ENCODE data around the gene SCAPER.

The SCAPER gene

DNA sequence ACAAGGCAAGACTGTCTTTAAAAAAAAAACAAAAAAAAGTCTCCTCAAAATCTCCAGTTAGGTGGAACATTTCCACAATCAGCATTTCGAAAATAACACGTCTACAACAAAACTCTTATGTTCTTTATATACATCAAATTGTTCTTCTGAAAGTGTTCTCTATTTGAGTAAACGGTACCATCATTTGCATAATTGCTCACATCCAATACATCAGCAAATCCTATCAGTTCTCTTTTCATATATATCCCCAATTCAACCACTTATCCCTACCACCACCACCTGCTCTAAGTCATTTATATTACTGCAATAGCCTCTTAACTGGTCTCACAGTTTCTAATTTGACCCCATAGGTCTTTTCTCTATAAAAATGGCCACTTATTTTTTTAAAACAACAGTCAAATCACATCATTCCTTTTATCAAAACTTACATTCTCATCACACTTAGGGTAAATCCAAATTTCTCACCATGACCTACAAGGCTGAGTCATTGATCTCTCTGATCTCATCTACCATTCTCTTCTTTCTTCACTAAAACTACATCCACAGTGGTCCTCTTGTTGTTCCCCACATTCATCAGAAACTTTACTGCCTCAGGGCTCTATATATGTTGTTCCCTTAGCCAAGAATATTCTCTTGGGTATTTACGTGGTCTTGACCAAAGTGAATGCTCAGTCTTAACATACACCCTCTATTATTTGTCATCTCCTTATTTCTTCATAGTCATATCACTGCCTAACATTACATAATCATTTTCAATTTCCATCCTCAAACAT lies 237.0 kb downstream of the SCAPER start:
- no peak overlapping the region for H3K27ac ChIP-seq (ENCODE audit: extremely low read depth, low read depth, low read length)
- no peaks in the 10 kb centered on the region for H3K9me3 ChIP-seq (ENCODE audit: control insufficient read depth, insufficient read depth, low read depth, low read length)
- CTCF ChIA-PET: interaction anchor here (0.6 kb wide), 1 partner anchor 134 kb away, joined by 3 read pairs; no protein-coding TSS in a partner anchor
- POLR2A ChIA-PET: no interaction called here
- H3K4me1 ChIP-seq (ENCODE audit: control insufficient read depth, insufficient read depth, low read length): no peaks in the 10 kb centered on the region
- TF ChIP-seq REST (tag by site-specific recombination; IDR thresholded peaks at IDR 0.05) (no peak), KLF10 (tag by site-specific recombination; IDR thresholded peaks at IDR 0.05) (no peak)
- no peak overlapping the region for H3K4me3 ChIP-seq (ENCODE audit: low read depth, low read length)
- H3K36me3 ChIP-seq (ENCODE audit: control insufficient read depth in 2 of 2, insufficient read depth in 1 of 2, low read length in 2 of 2): peaks cover 0 to 3% of the 10 kb centered on the region in 2 experiments; a peak in 2 of 3 replicates

GRCh38 chr15:76664895-76665294 lies 240.2 kb downstream of the SCAPER start:
- no peak overlapping the region for H3K27ac ChIP-seq (ENCODE audit: extremely low read depth, low read depth, low read length)
- CTCF ChIA-PET: interaction anchor here (0.6 to 1.4 kb wide), 3 partner anchors 22 to 398 kb away, joined by 3 read pairs; no protein-coding TSS in a partner anchor
- TF ChIP-seq SP3 (tag by site-specific recombination; IDR thresholded peaks at IDR 0.05) (no peak), ZNF2 (tag by site-specific recombination; IDR thresholded peaks at IDR 0.05) (no peak), ZNF223 (tag by site-specific recombination; IDR thresholded peaks at IDR 0.05) (no peak)
- TF ChIP-seq, protein P1, sequence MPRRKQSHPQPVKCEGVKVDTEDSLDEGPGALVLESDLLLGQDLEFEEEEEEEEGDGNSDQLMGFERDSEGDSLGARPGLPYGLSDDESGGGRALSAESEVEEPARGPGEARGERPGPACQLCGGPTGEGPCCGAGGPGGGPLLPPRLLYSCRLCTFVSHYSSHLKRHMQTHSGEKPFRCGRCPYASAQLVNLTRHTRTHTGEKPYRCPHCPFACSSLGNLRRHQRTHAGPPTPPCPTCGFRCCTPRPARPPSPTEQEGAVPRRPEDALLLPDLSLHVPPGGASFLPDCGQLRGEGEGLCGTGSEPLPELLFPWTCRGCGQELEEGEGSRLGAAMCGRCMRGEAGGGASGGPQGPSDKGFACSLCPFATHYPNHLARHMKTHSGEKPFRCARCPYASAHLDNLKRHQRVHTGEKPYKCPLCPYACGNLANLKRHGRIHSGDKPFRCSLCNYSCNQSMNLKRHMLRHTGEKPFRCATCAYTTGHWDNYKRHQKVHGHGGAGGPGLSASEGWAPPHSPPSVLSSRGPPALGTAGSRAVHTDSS (tag by site-specific recombination; IDR thresholded peaks at IDR 0.05): no peak
- peaks cover 0 to 3% of the 10 kb centered on the region in 2 experiments; a peak in 2 of 3 replicates for H3K36me3 ChIP-seq (ENCODE audit: control insufficient read depth in 2 of 2, insufficient read depth in 1 of 2, low read length in 2 of 2)
- POLR2A ChIA-PET: no interaction called here
- H3K9me3 ChIP-seq (ENCODE audit: control insufficient read depth, insufficient read depth, low read depth, low read length): no peaks in the 10 kb centered on the region
- H3K4me3 ChIP-seq (ENCODE audit: low read depth, low read length): no peak overlapping the region
- no peaks in the 10 kb centered on the region for H3K4me1 ChIP-seq (ENCODE audit: control insufficient read depth, insufficient read depth, low read length)

DNA sequence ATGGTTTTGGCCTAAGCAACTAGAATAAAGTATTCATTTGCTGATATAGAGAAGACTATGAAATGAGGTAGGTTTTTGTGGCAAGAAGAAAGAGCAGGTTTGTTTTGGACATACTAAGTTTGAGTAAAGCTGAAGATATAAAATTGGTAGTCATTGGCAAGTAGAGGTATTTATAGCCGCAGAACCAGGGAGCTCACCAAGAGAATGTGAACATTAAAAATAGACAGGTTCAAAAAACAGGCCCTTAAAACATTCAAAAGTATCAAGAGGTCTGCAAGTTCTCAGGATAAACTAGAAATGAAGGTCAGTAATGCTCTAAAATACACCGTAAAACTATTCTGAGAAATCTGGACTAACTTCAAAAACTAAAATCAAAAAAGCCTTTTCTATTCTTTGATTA lies 240.7 kb downstream of the SCAPER start:
- no peak for TF ChIP-seq ZNF658 (tag by site-specific recombination; IDR thresholded peaks at IDR 0.05)
- TF ChIP-seq ZSCAN16 (tag by site-specific recombination; IDR thresholded peaks at IDR 0.05): no peak
- no peak for TF ChIP-seq ZNF530 (tag by site-specific recombination; IDR thresholded peaks at IDR 0.05; ENCODE audit: low read depth)
- no peak for TF ChIP-seq ZNF473 (tag by site-specific recombination; IDR thresholded peaks at IDR 0.05)
- no peak for TF ChIP-seq HOXD13 (CRISPR knock-in tag; IDR thresholded peaks at IDR 0.05; ENCODE audit: borderline replicate concordance)
- no peak for TF ChIP-seq HOXC10 (CRISPR knock-in tag; IDR thresholded peaks at IDR 0.05)
- TF ChIP-seq ZNF311 (tag by site-specific recombination; IDR thresholded peaks at IDR 0.05; ENCODE audit: borderline replicate concordance): no peak
- TF ChIP-seq EGR2 (tag by site-specific recombination; IDR thresholded peaks at IDR 0.05; ENCODE audit: low read depth): no peak
- no peak for TF ChIP-seq ZNF394 (tag by site-specific recombination; IDR thresholded peaks at IDR 0.05; ENCODE audit: borderline replicate concordance)
- ChIA-PET POLR2A (no interaction called here), CTCF (interaction anchor here (0.6 to 1.4 kb wide), 3 partner anchors 22 to 398 kb away, joined by 3 read pairs; no protein-coding TSS in a partner anchor)

More for the DNA sequence above, 240.7 kb downstream of the SCAPER start:
- H3K9me3 ChIP-seq (ENCODE audit: control insufficient read depth, insufficient read depth, low read depth, low read length): no peaks in the 10 kb centered on the region
- no peaks in the 10 kb centered on the region for H3K4me1 ChIP-seq (ENCODE audit: control insufficient read depth, insufficient read depth, low read length)
- H3K36me3 ChIP-seq (ENCODE audit: control insufficient read depth in 2 of 2, insufficient read depth in 1 of 2, low read length in 2 of 2): peaks cover 0 to 3% of the 10 kb centered on the region in 2 experiments; a peak in 2 of 3 replicates
- no peak overlapping the region for H3K27ac ChIP-seq (ENCODE audit: extremely low read depth, low read depth, low read length)
- H3K4me3 ChIP-seq (ENCODE audit: low read depth, low read length): no peak overlapping the region

Measured in HEK293 (cell line).